SK-N-SH treated with all-trans-retinoic acid at 6 μM for 48 hours (cell line): ENCODE measurements around the gene UGP2.

Source experiments
- ATAC-seq: fragments of 200-7000 bp; cut with Tn5 transposase; 3 replicates; pipeline ENCODE4 v1.9.1; 2020; ENCODE audit warnings: mild to moderate bottlenecking, moderate library complexity
- ARNTL ChIP-seq: fragments of 450-650 bp; formaldehyde crosslinking; IDR thresholded peaks from 2 replicates; pipeline ENCODE4 v1.5.0; 2020; ENCODE audit warnings: low read depth, mild to moderate bottlenecking, moderate library complexity, borderline replicate concordance
- BACH2 ChIP-seq: fragments of 250-450 bp; sonication (Bioruptor Pico); IDR thresholded peaks from 2 replicates; pipeline ENCODE4 v1.9.0; 2021; ENCODE audit warnings: mild to moderate bottlenecking, borderline replicate concordance
- CREB5 ChIP-seq: fragments of 250-450 bp; sonication (Bioruptor Pico); IDR thresholded peaks from 2 replicates; pipeline ENCODE4 v1.5.1; 2020; ENCODE audit warnings: low read depth, mild to moderate bottlenecking, moderate library complexity
- CSDC2 ChIP-seq: fragments of 250-450 bp; sonication (Bioruptor Pico); IDR thresholded peaks from 2 replicates; pipeline ENCODE4 v1.5.0; 2020; ENCODE audit warnings: mild to moderate bottlenecking, moderate library complexity
- CSRNP3 ChIP-seq: fragments of 250-450 bp; sonication (Bioruptor Pico); IDR thresholded peaks from 2 replicates; pipeline ENCODE4 v1.5.1; 2021; ENCODE audit warnings: mild to moderate bottlenecking, moderate library complexity
- ESRRG ChIP-seq: fragments of 250-450 bp; sonication (Bioruptor Pico); IDR thresholded peaks from 2 replicates; pipeline ENCODE4 v1.6.1; 2021; ENCODE audit warnings: mild to moderate bottlenecking
- ISL1 ChIP-seq: fragments of 250-450 bp; sonication (Bioruptor Pico); IDR thresholded peaks from 2 replicates; pipeline ENCODE4 v2.1.2; 2022; ENCODE audit warnings: mild to moderate bottlenecking, moderate library complexity
- PATZ1 ChIP-seq: fragments of 250-450 bp; sonication (Bioruptor Pico); IDR thresholded peaks from 2 replicates; pipeline ENCODE4 v1.8.0; 2020; ENCODE audit warnings: mild to moderate bottlenecking, moderate library complexity, borderline replicate concordance
- POU6F1 ChIP-seq: fragments of 250-450 bp; sonication (Bioruptor Pico); IDR thresholded peaks from 2 replicates; pipeline ENCODE4 v1.8.0; 2021; ENCODE audit warnings: low read depth, mild to moderate bottlenecking, moderate library complexity, borderline replicate concordance
- PPARA ChIP-seq: fragments of 250-450 bp; sonication (Bioruptor Pico); IDR thresholded peaks from 2 replicates; pipeline ENCODE4 v1.5.0; 2020; ENCODE audit warnings: mild to moderate bottlenecking, borderline replicate concordance
- RARB ChIP-seq: fragments of 250-450 bp; sonication (Bioruptor Pico); IDR thresholded peaks from 2 replicates; pipeline ENCODE4 v1.8.0; 2021; ENCODE audit warnings: mild to moderate bottlenecking, moderate library complexity
- SNAI2 ChIP-seq: fragments of 250-450 bp; sonication (Bioruptor Pico); IDR thresholded peaks from 2 replicates; pipeline ENCODE4 v1.5.0; 2020; ENCODE audit warnings: mild to moderate bottlenecking, moderate library complexity
- TCF4 ChIP-seq: fragments of 250-450 bp; sonication (Bioruptor Pico); IDR thresholded peaks from 2 replicates; pipeline ENCODE4 v1.8.0; 2021; ENCODE audit warnings: mild to moderate bottlenecking, moderate library complexity, borderline replicate concordance
- ZC3H10 ChIP-seq: fragments of 250-450 bp; sonication (Bioruptor Pico); IDR thresholded peaks from 2 replicates; pipeline ENCODE4 v1.5.1; 2021; ENCODE audit warnings: mild to moderate bottlenecking, moderate library complexity
- ZFP3 ChIP-seq: fragments of 250-450 bp; sonication (Bioruptor Pico); IDR thresholded peaks from 2 replicates; pipeline ENCODE4 v1.5.0; 2020; ENCODE audit warnings: mild to moderate bottlenecking, moderate library complexity
- ZFP30 ChIP-seq: fragments of 450-650 bp; formaldehyde crosslinking; IDR thresholded peaks from 2 replicates; pipeline ENCODE4 v1.5.0; 2022; ENCODE audit warnings: mild to moderate bottlenecking, moderate library complexity
- ZNF565 ChIP-seq: fragments of 450-650 bp; formaldehyde crosslinking; conservative IDR thresholded peaks from 2 replicates; pipeline ENCODE4 v1.5.0; 2020; ENCODE audit warnings: low read depth, mild to moderate bottlenecking, moderate library complexity
- ZNF70 ChIP-seq: fragments of 450-650 bp; formaldehyde crosslinking; IDR thresholded peaks from 2 replicates; pipeline ENCODE4 v1.5.0; 2020; ENCODE audit warnings: mild to moderate bottlenecking, moderate library complexity
- ZNF8 ChIP-seq: fragments of 450-650 bp; formaldehyde crosslinking; IDR thresholded peaks from 2 replicates; pipeline ENCODE4 v1.5.0; 2020; ENCODE audit warnings: mild to moderate bottlenecking, moderate library complexity
- TF ChIP-seq, protein P1 (sequence below): fragments of 250-450 bp; sonication (Bioruptor Pico); IDR thresholded peaks from 2 replicates; pipeline ENCODE4 v1.5.0; 2020; ENCODE audit warnings: mild to moderate bottlenecking, moderate library complexity

UGP2 gene

GRCh38 chr2:63853527-63854310 lies 12.0 kb downstream of the UGP2 start:
- ATAC-seq, result no peak
- TF ChIP-seq, protein P1, sequence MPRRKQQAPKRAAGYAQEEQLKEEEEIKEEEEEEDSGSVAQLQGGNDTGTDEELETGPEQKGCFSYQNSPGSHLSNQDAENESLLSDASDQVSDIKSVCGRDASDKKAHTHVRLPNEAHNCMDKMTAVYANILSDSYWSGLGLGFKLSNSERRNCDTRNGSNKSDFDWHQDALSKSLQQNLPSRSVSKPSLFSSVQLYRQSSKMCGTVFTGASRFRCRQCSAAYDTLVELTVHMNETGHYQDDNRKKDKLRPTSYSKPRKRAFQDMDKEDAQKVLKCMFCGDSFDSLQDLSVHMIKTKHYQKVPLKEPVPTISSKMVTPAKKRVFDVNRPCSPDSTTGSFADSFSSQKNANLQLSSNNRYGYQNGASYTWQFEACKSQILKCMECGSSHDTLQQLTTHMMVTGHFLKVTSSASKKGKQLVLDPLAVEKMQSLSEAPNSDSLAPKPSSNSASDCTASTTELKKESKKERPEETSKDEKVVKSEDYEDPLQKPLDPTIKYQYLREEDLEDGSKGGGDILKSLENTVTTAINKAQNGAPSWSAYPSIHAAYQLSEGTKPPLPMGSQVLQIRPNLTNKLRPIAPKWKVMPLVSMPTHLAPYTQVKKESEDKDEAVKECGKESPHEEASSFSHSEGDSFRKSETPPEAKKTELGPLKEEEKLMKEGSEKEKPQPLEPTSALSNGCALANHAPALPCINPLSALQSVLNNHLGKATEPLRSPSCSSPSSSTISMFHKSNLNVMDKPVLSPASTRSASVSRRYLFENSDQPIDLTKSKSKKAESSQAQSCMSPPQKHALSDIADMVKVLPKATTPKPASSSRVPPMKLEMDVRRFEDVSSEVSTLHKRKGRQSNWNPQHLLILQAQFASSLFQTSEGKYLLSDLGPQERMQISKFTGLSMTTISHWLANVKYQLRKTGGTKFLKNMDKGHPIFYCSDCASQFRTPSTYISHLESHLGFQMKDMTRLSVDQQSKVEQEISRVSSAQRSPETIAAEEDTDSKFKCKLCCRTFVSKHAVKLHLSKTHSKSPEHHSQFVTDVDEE (CRISPR knock-in tag), result no peak
- TF ChIP-seq ZNF8 (CRISPR knock-in tag), result no peak
- no peak for TF ChIP-seq ZFP3 (CRISPR knock-in tag)
- TF ChIP-seq ZNF565 (CRISPR knock-in tag), result no peak
- no peak for TF ChIP-seq PATZ1 (CRISPR knock-in tag)
- no peak for TF ChIP-seq POU6F1
- no peak for TF ChIP-seq BACH2 (CRISPR knock-in tag)
- TF ChIP-seq CSRNP3 (CRISPR knock-in tag), result no peak
- TF ChIP-seq ARNTL, result no peak
- no peak for TF ChIP-seq CREB5 (CRISPR knock-in tag)
- no peak for TF ChIP-seq CSDC2 (CRISPR knock-in tag)
- no peak for TF ChIP-seq ZC3H10

DNA sequence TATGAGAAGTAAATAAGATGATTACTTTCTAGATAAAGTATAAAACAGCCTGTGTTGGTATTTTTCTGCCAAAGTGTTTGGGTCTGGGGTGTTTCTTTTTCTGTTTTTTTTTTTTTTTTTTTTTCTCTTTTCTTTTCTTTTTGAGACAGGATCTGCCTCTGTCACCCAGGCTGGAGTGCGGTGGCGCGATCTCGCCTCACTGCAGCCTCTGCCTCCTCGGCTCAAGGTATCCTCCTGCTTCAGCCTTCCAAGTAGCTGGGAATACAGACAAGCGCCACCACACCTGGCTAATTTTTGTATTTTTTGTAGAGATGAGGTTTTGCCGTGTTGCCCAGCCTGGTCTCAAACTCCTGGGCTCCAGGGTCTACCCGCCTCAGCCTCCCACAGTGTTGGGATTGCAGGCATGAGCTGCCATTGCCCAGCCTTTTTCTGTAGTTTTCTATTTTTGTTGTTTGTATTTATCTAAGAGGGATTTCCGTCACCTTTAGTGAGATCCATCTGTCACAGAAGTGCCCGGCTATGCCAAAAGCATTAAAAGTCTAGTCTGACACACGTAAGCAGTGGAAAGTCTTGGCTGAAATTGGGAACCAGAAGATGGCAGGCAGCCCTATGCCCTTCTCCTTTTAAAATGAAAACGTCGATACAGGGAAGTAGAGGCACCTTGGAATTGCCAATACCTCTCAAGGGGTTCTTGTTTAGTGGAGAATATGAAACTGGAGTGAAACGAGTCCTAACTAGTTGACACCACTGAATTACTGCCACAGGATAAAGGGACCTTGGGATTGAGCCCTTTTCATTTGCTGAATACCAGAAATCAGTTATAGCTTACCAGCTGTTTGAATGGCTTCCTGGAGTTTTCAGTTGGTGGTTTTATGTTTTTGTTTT lies 14.0 kb downstream of the UGP2 start:
- ATAC-seq, result no peak
- TF ChIP-seq ZFP30 (CRISPR knock-in tag) (no peak), ZNF565 (CRISPR knock-in tag) (no peak), TCF4 (CRISPR knock-in tag) (no peak), SNAI2 (CRISPR knock-in tag) (no peak), RARB (CRISPR knock-in tag) (no peak), ESRRG (CRISPR knock-in tag) (no peak), ZNF70 (no peak), PPARA (CRISPR knock-in tag) (no peak), CSRNP3 (CRISPR knock-in tag) (no peak), ZC3H10 (no peak), ISL1 (CRISPR knock-in tag) (no peak)
